ENCODE measurements around the gene ARHGAP40.

ARHGAP40 gene

DNA sequence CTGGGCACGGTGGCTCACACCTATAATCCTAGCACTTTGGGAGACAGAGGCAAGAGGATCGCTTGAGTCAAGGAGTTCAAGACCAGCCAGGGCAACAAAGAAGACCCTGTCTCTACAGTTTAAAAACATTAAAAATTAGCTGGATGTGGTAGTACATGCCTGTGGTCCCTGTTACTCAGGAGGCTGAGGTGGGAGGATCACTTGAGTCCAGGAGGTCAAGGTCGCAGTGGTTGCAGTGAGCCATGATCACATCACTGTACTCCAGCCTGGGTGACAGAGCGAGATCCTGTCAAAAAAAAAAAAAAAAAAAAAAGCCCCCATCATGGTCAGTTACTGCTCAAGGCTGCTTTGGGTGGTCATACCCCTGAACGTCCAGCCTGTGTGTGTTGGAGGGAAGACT, 55.8 kb downstream of the ARHGAP40 start:
- DNase-seq: no peak

DNA sequence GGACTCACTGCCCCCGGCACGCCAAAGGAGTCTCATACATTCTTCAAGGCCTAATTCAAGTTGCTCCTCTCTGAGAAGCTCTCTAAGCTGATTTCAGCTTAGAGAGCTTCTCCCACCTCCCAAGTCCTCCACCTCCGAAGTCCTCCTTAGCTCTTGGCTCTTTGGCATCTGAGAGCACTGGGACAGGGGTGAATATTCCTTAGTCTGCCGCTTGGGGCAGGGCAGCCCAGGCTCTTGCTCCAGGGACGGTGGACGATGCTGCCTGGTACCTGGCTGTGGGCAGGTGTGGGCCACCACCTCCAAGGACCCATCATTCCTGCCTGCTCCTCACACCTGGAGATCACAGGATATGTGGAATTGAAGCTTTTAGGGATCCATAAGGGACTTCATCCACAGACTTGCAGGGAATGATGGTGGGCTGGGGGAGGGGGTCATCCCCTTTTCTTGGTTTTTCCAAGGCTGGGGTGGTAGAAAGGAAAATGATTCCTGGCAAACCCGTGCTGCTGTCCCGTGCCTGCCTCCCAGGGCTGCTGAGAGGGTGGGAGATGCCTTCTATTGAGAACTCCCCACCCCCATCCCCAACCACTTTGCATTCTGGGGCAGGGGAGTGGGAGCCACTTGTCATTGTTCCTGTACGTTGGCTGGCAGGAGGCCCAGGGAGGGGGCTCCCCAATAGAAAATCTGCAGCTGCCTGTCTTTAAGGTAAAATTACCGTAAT, 57.4 kb downstream of the ARHGAP40 start:
- DNase-seq: no peak

DNA sequence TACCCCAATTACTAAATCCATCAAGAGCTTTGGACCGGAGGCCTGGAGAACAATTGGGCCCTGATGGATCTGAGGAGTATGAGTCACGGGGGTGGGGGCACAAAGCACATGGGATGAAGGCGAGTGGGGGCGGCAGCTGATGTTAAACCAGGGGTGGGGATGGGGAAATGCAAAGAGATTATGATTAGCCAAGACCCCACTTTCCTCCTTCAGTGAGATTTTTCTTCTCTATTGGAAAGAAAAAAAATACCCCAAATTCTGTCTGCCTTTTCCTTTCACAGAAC, 57.9 kb downstream of the ARHGAP40 start:
- no peak for DNase-seq

DNA sequence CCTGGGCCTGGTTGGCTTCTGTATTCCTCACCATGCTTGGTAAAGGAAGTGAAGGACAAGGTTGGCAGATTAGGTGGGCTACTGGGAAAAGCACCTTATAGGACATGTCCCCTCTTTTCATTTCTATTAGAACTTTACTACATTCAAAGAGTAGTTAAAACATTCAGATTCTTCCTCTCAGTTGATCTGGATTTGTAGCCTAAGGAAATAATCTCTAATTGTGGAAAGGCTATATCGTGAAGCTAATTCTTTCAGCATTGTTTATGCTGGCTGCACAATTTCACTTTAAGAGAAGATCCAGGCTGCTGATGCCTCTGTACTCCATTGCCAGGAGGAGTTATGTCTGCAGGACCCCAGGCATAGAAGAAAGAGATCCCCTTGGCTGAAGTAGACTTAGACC, 58.8 kb downstream of the ARHGAP40 start:
- no peak for DNase-seq

DNA sequence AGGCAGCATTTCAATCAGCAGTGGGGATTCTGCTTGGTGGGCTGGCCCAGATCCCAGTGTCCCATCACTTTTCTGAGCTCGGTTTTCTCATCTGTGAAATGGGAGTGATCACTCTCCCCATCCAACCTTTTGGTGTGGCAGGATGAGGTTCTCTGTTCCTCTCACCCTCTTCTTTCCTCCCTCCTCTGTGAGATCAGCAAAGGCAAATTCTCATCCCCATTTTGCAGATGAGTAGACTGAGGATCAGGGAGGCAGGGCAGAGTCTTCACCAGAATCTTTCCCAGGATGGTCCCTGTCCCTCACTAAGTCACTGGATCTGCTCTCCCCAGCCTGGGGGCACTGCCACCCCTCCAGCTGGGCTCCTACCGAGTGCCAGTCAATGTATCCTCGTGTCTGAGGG, 62.1 kb downstream of the ARHGAP40 start:
- no peak for DNase-seq

DNA sequence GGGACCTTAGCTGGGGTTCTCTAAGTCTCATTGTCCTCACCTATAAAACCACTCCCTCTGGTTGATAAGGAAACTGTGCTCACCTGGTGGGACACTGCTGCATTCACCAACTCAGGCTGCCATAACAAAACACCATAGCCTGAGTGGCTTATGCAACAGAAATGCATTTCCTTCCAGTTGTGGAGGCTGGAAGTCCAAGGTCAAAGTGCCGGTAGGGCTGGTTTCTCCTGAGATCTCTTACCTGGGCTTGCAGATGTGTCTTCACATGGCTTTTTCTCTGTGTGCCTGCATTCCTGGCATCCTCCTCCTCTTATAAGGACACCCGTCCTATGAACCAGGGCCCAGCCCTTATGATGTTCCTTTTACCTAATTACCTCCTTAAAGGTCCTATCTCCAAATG, 62.7 kb downstream of the ARHGAP40 start:
- no peak for DNase-seq

DNA sequence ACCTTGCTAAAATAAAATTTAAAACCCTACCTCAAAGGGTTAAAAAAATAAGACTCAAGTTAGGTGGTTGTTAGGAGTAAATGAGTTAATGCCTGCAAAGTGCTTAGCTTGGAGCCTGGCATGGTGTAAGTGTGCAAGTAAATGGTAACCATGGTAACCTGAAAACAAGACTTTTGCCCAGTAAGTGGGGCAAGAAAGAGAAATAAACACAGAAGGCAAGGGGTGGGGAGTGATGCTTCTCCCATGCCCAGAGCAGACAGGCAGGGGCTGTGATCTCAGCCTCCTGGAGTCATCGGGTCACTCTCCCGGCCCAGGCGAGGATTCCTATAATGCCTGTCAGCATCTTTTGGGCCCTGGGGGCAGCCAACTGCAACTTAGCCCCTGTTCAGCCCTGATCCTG, 63.5 kb downstream of the ARHGAP40 start:
- DNase-seq: no peak

DNA sequence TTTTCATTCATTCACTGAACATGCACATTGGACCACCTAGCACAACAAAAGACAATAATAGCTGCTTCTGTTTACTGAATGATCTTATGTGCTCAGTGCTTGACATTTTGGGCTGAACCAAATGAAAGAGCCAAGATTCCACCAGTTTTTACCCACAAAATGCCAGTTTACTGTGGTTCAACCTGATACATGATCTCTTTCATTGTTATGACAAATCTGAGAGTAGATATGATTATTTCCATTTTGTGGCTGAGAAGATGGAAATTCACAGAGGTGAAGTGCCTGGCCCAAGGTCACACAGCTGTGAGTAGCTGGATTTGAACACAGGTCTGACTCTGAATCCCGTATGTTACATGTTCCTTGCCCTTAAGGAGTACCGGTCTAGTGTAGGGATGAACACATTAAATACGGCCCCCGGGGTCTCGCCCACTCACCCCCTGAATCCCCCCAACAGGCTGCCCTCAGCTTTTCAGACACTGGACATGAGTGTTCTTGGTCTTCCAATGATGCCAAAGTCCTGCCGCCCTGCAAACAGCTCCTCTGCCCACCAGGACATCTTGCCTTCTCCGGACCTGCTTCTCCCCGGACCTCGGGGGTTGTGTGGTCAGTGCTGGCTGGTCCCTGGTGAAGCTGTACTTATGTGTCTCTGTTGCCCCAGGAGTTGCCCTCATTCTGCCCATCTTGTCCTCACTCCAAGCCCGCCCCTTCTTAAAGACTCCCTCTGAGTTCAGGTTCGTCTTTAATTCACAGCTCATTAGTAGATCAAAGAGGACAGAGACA, 64.1 kb downstream of the ARHGAP40 start:
- DNase-seq: no peak

DNA sequence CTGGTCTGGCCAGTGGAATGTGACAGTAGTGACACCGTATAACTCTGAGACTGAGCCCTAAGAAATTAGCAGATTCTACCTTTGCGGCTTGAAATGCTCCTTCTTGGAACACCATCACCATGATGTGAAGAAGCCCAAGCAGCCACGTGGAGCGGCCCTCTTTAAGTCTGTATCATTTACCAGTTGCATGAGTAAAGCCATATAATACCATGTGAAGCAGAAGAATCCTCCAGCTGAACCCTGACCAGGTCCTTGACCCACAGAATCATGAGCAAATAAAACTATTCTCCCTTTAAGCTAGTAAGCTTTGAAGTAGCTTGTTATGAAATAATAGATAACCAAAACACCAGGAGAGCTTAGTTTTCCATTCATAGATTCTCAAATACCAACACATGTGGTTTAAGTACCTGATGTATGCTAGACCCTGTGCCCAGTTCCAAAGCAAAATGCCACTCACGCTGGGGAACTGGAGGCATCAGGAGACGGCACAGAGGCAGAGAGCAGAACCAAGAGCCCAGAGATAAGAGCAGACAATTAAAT, 65.9 kb downstream of the ARHGAP40 start:
- DNase-seq: no peak

DNA sequence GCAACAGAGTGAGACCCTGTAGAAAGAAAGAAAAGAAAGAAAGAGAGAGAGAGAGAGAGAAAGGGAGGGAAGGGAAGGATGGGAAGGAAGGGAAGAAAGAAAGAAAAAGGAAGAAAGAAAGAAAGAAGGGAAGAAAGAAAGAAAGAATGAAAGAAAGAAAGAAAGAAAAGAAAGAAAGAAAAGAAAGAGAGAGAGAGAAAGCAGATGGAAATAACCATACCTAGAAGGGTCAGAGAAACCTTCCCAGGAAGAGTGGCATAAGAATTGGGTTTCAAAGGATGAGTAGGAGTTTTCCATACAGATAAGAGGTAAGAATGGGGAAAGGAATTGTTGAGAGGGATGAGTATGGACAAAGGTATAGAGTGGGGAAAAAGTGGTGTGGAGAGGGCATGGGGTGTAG, 68.1 kb downstream of the ARHGAP40 start:
- DNase-seq: no peak

DNA sequence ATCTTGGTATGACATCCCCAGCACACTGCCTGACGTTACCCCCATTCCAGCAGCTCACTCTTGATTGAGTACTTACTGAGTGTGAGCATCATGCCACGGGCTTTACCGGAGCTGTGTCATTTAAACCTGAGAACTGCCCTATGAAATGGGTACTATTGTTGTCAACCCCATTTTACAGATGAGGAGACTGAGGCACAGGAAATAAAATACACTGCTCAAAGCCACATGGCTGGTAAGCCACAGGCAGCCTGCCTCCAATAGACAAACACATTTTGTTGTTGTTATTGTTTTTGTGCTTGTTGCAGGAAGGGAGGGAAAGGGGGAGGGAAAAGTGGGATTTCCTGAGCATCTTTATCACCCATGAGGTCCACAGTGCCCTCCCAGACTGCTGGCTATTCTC, 69.2 kb downstream of the ARHGAP40 start:
- DNase-seq: no peak

DNA sequence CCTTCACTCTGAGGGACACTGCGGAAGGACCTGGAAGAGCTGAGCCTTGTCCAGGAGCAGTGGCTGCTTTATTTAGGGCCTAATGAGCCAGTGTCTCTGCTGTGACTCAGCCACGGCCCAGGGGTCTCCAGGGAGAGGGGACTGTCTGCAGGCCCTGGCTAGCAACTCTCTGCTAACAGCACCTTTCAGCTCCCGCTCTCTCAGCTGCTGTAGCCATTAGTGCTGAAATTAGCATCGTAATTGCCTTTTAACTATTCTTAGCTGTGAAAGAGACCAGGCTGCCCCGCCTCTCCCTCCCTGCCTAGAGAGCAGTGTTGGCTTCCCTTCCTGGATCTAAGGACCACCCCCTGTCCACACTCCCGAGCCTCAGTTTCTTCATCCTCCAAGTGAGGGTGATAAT, 69.6 kb downstream of the ARHGAP40 start:
- DNase-seq: no peak

DNA sequence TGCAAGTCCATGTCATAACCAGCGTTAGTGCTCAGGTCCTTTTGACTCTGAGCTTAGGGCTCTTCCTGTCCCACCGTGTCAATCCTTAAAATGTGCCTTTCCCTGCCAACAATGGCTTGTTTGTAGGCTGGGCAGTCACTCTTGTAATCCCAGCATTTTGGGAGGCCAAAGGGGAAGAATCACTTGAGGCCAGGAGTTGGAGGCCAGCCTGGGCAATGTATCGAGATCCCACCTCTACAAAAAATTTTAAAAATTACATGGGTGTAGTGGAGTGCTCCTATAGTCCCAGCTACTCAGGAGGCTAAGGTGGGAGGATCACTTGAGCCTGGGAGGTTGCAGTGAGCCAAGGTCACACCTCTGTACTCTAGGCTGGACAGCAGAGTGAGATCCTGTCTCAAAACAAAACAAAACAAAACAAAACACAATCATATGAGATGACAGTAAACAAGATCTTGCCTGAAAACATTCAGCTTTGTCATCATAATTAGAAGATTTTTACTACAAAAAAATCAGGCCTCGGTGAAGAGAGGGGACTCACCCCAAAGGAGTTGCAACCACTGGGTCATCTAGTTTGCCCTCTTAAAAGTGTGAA, 70.2 kb downstream of the ARHGAP40 start:
- no peak for DNase-seq

DNA sequence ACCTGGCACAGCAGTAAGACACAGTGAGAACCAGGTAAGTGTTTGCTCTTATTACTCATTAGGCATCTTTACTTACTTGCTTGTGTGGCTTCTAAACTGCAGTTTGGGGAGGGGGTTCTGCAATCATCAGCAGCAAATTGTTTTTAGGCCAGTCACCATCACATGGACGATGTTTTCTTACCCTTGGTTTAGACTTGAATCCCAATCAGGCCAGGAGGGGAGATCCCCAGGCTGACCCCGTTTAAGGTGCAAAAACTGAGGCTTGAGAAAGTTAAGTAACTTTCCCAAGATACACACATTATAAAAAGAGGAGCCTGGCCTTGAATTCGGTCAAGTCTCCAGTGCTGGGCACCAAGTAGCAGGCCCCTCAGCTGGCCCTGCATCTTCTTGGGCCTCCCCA, 70.9 kb downstream of the ARHGAP40 start:
- DNase-seq: no peak

DNA sequence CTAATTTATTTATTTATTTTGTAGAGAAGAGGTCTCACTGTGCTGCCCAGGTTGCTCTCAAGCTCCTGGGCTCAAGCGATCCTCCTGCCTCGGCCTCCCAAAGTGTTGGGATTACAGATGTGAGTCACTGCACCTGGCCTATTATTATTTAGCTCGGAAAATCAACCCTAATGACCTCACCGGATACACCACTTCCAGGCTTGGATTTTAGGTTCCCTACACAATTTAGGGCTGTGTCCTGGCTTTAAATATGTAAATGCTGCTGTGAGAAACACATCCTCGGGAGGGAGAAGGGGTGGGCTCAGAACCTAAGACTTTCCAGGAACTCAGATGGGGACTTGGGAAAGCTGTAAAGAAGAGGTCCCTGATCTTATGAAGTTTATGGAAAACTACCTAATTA, 71.7 kb downstream of the ARHGAP40 start:
- DNase-seq: no peak

DNA sequence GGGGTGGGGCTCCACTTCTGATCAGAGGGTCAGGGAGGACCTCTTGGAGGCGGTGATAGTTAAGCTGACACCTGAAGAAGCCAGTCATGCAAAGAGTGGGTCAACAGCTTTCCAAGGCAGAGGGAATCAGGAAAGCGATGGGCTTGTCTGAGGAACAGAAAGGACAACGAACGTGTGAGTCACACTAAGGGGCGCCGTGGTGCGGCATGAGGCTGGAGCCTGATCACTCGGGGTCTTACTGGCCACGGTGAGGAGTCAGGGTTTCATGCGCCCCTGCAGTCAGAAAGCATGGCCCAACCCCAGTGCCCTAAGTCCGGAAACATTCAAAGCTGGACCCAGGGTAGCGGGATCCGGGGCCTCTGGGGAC, 72.1 kb downstream of the ARHGAP40 start:
- no peak for DNase-seq

DNA sequence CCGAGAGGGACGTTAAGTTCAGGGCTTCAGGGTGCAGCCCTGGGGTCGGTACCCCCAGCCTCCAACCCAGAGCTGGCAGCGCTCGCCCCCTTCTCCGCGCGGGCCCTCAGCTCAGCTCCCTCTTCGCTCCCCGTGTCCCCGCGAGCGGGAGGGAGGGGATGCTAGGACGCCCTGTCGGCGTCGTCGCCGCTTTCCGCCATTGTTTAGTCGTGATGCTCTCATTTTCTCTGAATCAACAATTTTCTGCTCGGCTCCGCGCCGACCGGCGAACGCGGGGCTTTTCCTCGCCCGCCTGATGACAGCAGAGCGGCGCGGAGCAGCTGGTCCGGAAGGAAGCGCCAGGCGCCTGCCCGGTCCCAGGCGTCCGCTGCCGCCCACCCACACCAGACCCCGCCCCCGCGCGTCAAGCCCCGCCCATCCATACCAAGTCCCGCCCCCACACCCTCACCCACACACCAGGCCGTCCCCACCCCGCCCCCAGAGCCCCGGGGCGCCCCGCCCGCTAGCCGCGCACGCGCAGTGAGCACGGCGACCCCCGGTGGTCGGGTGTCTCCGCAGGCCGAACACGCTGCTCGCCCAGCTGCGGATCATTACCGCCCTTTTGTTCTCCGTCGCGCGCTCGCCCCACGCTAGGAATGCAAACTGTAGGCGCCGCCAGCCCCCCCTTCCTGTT, 72.6 kb downstream of the ARHGAP40 start:
- peak; percentile 8 for DNase-seq

DNA sequence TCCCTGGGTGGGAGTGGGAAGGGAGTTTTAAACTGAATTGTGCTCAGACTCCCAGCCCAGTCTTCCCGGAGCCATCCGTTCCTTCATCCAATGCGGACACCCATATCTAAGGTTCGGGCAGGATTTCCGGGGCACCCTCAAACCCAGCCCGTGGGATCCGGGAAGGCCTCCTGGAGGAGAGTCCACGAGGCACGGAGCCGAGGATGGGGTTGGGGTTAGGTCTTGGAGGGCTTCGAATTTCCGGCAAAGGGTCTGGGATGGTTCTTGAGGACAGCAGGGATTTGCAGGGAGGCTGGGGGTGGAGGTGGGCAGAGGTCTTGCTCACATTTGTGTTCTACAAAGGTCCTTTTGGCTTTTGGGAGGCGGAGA, 73.1 kb downstream of the ARHGAP40 start:
- DNase-seq: no peak

DNA sequence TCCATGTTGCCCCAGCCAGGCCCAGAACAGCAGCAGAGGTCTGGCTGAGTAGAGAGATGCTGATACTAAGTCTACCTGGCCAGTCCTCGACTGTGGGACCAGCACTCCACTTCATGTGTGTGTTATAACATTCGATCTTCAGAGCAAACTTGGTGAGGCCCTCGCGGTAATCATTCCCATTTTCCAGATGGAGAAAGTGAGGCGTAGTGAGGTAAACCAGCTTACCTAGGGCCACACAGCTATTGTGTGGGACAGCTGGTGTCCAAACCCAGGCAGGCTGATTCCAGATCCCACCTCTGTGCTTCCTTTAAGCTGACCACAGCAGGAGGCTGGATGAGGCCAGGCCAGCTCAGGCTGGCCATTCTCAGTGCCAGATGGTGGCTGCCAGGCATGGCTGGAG, 75.0 kb downstream of the ARHGAP40 start:
- no peak for DNase-seq

DNA sequence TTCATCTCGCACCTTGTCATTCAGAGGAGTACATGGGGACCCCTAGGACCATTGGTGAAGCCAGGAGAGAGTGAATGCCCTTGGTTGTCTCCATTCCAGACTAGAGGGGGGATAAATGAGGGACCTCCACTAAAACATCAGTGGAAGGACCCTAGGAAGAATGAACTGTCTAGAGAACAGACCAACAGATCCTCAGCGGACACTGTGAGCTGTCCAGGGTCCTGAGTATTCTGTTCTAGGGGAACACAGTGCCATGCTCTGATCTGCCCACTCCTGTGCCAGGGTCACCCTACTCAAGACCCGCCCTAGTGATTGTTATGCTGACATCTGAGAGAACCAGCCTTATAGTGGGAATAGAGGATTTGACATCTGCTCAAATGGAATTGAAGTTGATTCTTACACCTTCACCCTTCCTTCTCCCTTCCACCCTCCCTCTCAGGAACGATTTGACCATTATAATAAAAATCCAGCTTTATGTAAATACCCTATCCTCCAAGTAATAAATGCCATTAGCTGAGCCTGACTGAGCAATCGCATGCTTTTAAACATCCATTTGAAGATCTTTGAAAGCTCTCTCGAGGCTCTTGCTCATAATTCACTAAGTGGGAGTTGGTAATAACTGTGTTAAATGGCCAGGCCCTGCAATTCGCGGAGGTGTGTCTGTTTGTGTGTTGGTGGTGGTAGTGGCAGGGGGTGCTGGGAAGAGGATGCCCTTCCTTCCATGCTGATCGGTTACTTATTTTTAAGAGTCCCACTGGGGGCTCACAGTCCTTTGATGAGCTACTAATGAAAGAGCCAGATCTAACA, 79.1 kb downstream of the ARHGAP40 start:
- no peak for DNase-seq

DNA sequence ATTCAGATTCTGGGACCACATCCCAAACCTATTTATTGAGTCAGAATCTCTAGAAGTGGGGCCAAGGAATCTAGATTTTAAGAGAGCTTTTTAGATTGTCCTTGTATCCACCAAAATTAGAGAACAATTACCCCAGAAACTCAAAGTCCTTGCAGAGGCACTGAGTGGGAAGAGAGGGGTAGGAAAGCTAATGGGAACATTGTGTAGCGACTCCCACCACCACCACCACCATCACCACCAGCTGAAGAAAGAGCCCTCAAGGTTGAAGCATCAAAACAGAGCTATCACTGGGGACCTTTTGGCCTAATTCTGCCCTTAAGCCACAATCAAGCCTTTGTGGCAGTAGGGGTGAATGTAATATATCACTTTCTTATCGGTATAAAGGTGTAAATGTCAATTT, 83.7 kb downstream of the ARHGAP40 start:
- DNase-seq: no peak

DNA sequence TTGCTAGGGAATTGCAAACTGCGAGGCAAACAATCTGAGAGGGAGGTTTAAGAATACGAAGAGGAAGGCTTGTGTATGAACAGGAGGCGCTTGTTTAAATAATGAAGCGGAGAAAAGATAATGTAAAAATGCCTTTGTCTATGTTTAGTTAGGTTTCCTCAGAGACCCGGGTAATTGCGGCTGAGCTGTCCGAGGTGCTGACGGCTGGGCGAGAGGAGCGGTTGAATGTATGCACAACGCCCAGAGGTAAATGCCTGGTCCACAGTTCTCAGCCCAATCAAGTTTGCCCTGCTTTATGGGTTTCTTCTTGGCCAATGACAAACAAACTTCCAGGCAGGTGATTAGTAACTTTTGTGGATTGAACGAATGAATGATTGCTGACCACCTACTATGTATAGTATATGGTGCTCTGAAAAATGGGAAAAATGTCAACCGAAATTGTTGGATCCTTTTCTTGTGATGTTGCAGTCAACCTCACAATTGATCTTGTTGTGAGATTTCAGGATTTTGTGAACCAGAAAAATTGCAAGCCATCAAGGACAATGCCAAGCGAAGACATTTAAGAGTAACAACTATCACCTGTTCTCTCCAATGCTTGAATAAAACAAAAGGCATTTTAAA, 84.4 kb downstream of the ARHGAP40 start:
- DNase-seq: peak; percentile 11

All from amniotic stem cell (primary cell).